Progenitor cell of endocrine pancreas (in vitro differentiated cells): ENCODE data around the gene SLC25A26. TPM values are rescaled to one million over a fixed set of nuclear protein-coding genes. Genes with fewer than 3 reads are reported as not detected.

Source experiments
- DNase-seq: peaks from one replicate; pipeline ENCODE4 v3.0.0; 2021; ENCODE audit warnings: low spot score; ENCODE audit not compliant: unreplicated experiment
- H3K27ac Mint-ChIP-seq: 2 replicates; pipeline ENCODE4 v1.8.0; 2021; ENCODE audit warnings: mild to moderate bottlenecking, moderate library complexity, mixed read lengths
- H3K27me3 Mint-ChIP-seq: 2 replicates; pipeline ENCODE4 v1.8.0; 2021; ENCODE audit warnings: mixed read lengths
- H3K36me3 Mint-ChIP-seq: 2 replicates; pipeline ENCODE4 v1.8.0; 2022; ENCODE audit warnings: mixed read lengths; ENCODE audit not compliant: insufficient read depth
- H3K4me1 Mint-ChIP-seq: 2 replicates; pipeline ENCODE4 v1.8.0; 2021; ENCODE audit warnings: low read depth, mixed read lengths
- H3K4me3 Mint-ChIP-seq: 2 replicates; pipeline ENCODE4 v1.8.0; 2021; ENCODE audit warnings: low read depth, mild to moderate bottlenecking, moderate library complexity, mixed read lengths
- H3K9me3 Mint-ChIP-seq: 2 replicates; pipeline ENCODE4 v1.8.0; 2021; ENCODE audit warnings: low read depth, mixed read lengths
- CTCF ChIP-seq: fragments of 200-600 bp; sonication (generic); IDR thresholded peaks from one replicate; pipeline ENCODE4 v1.5.0; 2021; ENCODE audit warnings: antibody characterized with exemption, mild to moderate bottlenecking; ENCODE audit not compliant: unreplicated experiment
- total RNA-seq: library from RNA; stranded (reverse); gene quantifications from 2 replicates; pipeline ENCODE4 v1.2.1, GENCODE V29; 2021

SLC25A26 gene
- total RNA-seq, 1 donor from 2014 or later: 18.9 TPM

GRCh38 chr3:66394753-66395249 lies 174.0 kb downstream of the SLC25A26 start:
- peaks cover 29% of the 10 kb centered on the region for H3K36me3 Mint-ChIP-seq
- H3K4me1 Mint-ChIP-seq: peaks cover 2% of the 10 kb centered on the region
- H3K27ac Mint-ChIP-seq: no peak overlapping the region
- TF ChIP-seq CTCF: no peak
- no peak overlapping the region for H3K4me3 Mint-ChIP-seq
- no peaks in the 10 kb centered on the region for H3K27me3 Mint-ChIP-seq
- DNase-seq: no peak
- no peaks in the 10 kb centered on the region for H3K9me3 Mint-ChIP-seq

- Mint-ChIP-seq H3K4me1 (peaks cover 2% of the 10 kb centered on the region), H3K27ac (no peak overlapping the region), H3K9me3 (no peaks in the 10 kb centered on the region), H3K4me3 (no peak overlapping the region), H3K27me3 (no peaks in the 10 kb centered on the region), H3K36me3 (peaks cover 26% of the 10 kb centered on the region)
- no peak for DNase-seq
- TF ChIP-seq CTCF: no peak
These were observed 174.8 kb downstream of the SLC25A26 start for GRCh38 chr3:66395635-66396034.

GRCh38 chr3:66396161-66396760 lies 175.5 kb downstream of the SLC25A26 start:
- Mint-ChIP-seq H3K4me1 (peaks cover 7% of the 10 kb centered on the region), H3K9me3 (no peaks in the 10 kb centered on the region), H3K4me3 (no peak overlapping the region), H3K27me3 (no peaks in the 10 kb centered on the region), H3K27ac (no peak overlapping the region), H3K36me3 (peaks cover 26% of the 10 kb centered on the region)
- no peak for DNase-seq
- no peak for TF ChIP-seq CTCF

- Mint-ChIP-seq H3K4me1 (peaks cover 8% of the 10 kb centered on the region), H3K4me3 (no peak overlapping the region), H3K9me3 (no peaks in the 10 kb centered on the region), H3K27ac (no peak overlapping the region), H3K27me3 (no peaks in the 10 kb centered on the region), H3K36me3 (peaks cover 24% of the 10 kb centered on the region)
- no peak for TF ChIP-seq CTCF
- DNase-seq: no peak
These were observed 176.1 kb downstream of the SLC25A26 start for GRCh38 chr3:66396888-66397287.

GRCh38 chr3:66397745-66398144 lies 176.9 kb downstream of the SLC25A26 start:
- no peak for TF ChIP-seq CTCF
- no peak overlapping the region for H3K4me3 Mint-ChIP-seq
- H3K27ac Mint-ChIP-seq: no peak overlapping the region
- no peaks in the 10 kb centered on the region for H3K27me3 Mint-ChIP-seq
- no peaks in the 10 kb centered on the region for H3K9me3 Mint-ChIP-seq
- peaks cover 19% of the 10 kb centered on the region for H3K36me3 Mint-ChIP-seq
- H3K4me1 Mint-ChIP-seq: peaks cover 10% of the 10 kb centered on the region
- no peak for DNase-seq
